Measurements from ENCODE around the gene SIGLEC5.
A peak's percentile ranks its signal among the peaks of the same experiment; 100 is the strongest.

SIGLEC5 gene

DNA sequence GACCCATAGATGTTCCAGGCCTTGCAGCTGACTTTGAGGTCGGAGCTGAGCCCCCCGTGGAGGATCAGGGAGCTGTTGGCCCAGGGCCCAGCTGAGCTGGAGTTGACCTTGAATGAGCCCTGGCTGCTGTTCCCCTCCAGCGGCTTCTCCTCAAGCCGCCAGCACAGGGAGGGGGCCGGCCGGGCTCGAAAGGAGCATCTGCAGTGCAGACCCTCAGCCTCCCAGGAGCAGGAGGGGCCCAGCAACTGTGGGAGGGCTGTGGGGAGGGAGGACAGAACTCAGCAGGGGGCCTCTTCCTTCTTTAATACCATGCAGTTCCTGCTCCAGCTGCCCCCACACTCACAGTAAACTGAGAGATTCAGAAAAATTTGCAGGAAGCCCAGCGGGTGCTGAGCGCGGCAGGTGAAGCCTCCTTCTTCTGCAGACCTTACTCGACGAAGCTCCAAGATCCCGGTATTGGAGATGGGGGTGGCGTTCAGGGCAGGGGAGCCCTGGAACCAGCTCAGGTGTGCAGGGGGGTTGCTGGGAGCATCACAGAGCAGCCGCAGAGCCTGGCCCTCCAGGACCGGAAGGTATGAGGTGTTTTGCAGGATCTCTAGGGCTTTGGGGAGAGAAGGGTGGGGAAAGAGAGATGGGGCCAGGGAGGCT is 2.6 kb downstream of the SIGLEC5 start:
- no peak for DNase-seq

- DNase-seq: no peak
Measured at GRCh38 chr19:51626675-51627074, 3.5 kb downstream of the SIGLEC5 start.

- no peak for DNase-seq
Measured at GRCh38 chr19:51621178-51621577, 9.0 kb downstream of the SIGLEC5 start.

DNA sequence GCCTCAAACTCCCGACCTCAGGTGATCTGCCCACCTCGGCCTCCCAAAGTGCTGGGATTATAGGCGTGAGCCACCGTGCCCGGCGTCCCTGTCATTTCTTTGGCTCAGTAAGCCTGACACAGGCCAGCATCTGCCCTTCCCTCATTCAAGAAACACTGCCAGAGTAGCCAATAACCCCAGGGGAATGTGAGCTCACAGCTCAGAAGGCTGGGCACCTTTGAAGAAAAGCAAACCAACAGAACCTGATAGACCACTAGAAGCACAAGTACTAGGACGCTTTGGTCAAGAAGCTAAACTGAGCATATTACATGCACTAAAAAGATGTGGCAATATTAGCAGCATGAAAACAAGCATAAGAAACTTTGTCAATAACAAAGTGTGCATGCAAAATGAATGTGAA is 14.2 kb downstream of the SIGLEC5 start:
- no peak for DNase-seq

GRCh38 chr19:51614789-51615188 is 15.4 kb downstream of the SIGLEC5 start:
- DNase-seq: no peak

GRCh38 chr19:51610576-51610975 is 19.6 kb downstream of the SIGLEC5 start:
- no peak for DNase-seq

- no peak for DNase-seq
Measured at GRCh38 chr19:51607920-51608562, 22.2 kb downstream of the SIGLEC5 start.

DNA sequence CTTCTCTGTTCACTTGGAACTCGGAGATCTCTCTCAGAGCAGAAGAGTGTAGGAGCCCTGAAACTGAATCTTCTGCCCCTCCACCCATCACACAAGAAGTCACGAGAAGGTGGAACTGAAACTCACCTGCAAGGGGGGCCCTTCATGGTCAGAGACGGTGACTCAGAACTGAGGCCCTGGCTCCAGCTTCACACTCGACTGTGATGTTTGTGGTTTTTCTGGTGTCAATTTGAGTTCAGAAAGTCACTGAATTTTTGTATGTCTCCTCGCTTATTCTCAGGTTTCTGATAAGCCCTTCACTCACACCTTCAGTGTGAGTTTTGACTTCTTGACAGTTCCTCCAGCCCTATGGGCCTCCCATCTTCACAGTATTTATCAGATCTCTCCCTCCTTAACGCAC is 23.1 kb downstream of the SIGLEC5 start:
- no peak for DNase-seq

DNA sequence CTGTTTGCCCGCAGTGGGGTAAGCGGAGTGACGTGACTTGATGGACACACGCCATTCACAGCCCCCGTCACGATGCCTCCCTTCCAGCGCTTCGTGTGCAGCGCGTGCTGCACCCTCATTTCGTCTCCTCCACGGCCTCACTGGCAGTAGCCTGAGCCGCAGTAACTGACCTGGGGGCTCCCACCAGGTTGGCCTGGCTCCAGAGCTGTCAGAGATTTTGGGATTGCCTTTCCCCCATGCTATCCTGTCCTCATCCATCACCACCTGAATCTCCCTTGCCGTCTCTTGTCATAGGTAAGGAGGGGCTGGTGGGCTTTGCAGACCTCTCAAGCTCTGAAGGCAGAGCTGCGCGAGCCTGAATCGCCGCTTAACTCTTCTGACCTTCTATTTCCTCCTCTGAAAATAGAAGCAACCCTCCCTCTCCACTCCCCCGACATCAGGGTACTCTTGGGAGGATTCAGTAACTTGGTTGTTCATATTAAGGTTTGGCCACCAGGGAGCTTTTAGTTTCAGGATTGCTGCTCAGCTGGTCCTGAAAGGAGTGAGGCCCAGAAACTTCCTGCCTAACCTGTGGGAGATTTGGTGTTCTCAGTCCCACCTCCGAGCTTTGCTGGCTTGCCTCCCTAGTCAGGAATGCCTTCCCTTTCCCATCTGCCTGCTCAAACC is 27.9 kb downstream of the SIGLEC5 start:
- DNase-seq: no peak

DNA sequence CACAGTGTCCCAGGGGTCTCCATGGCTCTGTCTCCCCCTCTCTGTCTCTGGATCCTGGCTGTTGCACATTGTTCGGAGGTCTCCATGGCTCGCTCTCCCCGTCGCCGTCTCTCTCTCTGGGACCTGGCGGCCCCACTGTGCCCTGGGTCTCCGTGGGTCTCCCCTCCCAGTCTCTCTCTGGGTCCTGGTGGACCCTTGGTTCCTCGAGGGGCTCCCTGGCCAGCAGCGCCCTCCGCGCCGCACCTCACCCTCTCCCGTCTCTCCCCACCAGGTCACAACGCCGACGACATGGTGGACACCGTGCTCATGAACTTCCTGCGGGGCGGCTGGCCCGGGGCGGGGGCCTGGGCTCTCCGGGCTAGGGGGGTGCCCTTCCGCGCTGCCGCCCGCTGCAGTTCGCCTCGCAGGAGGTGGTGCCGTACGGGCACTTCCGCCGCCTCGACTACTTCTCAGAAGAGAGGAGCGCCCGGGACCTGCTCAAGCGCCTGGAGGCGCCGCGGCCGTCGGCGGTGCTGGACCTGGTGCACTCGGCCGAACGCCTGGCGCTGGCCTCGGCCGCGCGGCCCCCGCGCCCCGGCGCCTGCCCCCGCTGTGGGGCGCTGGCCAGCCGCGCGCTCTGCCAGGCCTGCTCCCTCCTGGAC is 29.1 kb downstream of the SIGLEC5 start:
- DNase-seq: no peak

DNA sequence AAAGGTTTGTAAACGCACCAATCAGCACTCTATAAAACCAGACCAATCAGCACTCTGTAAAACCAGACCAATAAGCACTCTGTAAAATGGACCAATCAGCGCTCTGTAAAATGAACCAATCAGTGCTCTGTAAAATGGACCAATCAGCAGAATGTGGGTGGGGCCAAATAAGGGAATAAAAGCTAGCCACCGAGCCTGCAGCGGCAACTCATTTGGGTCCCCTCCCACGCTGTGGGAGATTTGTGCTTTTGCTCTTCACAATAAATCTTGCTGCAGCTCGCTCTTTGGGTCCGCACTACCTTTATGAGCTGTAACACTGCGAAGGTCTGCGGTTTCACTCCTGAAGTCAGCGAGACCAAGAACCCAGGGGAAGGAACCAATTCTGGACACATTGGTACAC is 31.1 kb downstream of the SIGLEC5 start:
- DNase-seq: no peak

- no peak for DNase-seq
Measured at GRCh38 chr19:51598159-51598915, 31.9 kb downstream of the SIGLEC5 start.

DNA sequence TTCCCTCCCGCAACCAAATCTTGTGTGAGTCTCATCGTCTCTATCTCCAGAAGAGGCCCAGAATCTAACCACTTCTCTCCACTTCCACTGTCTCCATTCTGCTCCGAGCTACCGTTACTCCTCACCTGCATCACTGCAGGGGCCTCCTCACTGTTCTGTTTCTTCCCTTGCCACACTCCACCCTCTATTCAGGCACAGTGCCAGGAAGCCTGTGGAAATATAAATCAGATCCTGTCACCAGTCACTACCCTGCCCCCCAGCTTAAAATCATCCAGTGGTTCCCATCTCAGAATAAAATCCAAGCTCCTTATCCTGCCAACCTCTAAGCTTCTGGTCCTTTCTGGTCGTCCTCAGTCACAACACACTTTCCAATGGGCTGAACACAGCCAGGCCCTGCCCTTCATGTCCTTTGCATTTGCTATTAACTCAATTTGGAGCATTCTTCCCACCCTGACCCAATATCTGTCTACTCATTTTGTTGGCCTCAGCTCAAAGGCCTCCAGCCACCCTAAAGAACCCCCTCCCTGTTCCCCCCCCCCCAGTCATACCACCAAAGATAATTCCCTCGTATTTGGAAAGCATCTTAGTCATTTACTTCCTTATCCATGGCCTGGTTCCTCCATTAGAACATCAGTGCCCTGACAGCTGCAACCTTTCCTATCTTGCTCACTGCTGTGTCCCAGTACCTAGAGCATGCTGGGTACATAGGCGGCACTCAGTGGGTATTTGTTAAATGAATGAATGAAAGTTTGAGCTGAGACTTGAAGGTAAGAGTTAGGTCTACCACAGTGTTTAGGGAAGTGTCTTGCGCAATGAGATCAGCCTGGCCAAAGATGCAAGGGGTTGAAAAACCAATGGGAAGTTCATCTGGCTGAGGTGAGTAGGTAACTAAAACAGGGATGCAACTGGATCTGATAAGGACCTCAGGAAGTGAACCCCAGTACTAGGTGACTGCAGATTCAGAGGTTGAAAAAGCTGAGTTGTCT is 34.7 kb downstream of the SIGLEC5 start:
- DNase-seq: no peak

DNA sequence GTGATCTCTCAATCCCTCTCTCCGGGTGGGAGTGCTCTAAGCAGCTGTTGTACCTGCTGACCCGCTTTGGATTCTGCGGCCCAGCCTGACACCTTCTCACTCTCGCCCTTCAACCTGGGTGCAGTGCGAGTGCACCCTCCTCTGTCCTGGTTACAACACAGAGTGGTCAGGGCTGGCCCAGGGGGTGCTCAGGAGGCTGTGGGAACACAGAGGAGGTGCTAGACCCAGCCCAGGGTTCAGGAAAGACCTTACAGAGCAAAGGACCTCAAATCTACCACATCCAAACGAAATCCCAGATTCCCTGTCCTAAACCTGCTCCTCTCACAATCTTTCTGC is 35.5 kb downstream of the SIGLEC5 start:
- DNase-seq: peak; percentile 31

- DNase-seq: peak; percentile 94
Measured at GRCh38 chr19:51593969-51594773, 36.0 kb downstream of the SIGLEC5 start.

DNA sequence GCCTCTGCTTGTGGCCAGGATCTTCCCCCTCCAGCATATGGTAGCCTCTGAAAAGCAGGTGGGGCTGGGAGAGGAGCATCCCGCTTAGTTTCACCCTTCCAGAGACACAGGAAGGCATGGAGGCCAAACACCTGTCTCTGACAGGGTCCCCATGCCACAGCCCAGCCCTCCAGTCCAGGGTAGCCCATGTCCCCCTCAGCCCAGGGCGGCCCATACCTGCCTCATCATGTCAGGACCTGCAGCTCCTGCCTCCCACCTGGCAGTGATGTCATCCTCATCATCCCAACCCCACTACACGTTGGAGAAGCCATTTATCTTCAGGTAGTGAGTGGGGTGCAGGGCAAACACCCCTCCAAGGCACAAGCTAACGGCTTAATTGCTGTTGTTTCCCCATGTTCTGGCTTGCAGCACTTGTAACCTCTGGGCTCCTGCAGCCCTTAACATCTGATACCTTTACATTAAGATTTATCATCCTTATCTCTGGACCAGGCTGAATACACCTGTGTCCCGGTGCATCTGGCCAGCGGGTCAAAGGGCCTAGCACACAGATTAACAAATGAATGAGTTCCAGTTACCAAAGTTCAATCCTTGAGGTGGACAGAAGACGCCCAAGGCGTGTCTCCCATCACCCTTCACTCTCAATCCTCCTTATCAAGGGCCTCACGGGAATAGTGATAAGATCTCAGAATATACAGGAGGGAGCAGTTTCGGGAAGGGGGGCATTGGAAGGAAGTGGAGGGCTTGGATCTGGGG is 36.9 kb downstream of the SIGLEC5 start:
- DNase-seq: no peak

GRCh38 chr19:51592521-51592920 is 37.7 kb downstream of the SIGLEC5 start:
- no peak for DNase-seq

GRCh38 chr19:51590441-51590840 is 39.8 kb downstream of the SIGLEC5 start:
- DNase-seq: no peak

DNA sequence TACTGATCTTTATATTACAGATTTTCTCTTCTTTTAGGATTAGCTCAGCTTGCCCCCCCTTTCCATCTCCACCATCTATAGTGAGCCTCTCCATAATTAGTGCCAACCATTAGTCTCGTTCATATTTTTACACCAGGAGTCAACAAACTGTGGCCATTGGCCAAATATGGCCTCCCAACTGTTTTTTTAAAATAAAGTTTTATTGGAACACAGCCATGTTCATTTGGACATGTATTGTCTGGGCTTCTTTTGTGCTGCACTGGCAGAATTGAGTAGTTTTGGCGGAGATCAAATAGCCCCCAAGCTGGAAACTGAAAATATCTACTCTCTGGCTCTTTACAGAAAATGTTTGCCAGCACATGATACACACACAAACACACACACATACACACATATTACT is 40.7 kb downstream of the SIGLEC5 start:
- no peak for DNase-seq
